GM12872 (cell line): ENCODE measurements around the gene AFAP1.

Experiments
- TF ChIP-seq, protein P1 (sequence below): IDR thresholded peaks from 3 replicates; pipeline ENCODE4 v1.5.1; 2011; ENCODE audit warnings: low read depth, mild to moderate bottlenecking, low read length, moderate library complexity; ENCODE audit not compliant: insufficient read depth

AFAP1 gene

GRCh38 chr4:7818399-7818911, 121.2 kb downstream of the AFAP1 start:
- TF ChIP-seq, protein P1, sequence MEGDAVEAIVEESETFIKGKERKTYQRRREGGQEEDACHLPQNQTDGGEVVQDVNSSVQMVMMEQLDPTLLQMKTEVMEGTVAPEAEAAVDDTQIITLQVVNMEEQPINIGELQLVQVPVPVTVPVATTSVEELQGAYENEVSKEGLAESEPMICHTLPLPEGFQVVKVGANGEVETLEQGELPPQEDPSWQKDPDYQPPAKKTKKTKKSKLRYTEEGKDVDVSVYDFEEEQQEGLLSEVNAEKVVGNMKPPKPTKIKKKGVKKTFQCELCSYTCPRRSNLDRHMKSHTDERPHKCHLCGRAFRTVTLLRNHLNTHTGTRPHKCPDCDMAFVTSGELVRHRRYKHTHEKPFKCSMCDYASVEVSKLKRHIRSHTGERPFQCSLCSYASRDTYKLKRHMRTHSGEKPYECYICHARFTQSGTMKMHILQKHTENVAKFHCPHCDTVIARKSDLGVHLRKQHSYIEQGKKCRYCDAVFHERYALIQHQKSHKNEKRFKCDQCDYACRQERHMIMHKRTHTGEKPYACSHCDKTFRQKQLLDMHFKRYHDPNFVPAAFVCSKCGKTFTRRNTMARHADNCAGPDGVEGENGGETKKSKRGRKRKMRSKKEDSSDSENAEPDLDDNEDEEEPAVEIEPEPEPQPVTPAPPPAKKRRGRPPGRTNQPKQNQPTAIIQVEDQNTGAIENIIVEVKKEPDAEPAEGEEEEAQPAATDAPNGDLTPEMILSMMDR = no peak

- TF ChIP-seq, protein P1 = no peak
Observed at GRCh38 chr4:7817877-7818398, 121.7 kb downstream of the AFAP1 start.

- TF ChIP-seq, protein P1 = no peak
Observed at GRCh38 chr4:7816771-7817170, 122.9 kb downstream of the AFAP1 start.

DNA sequence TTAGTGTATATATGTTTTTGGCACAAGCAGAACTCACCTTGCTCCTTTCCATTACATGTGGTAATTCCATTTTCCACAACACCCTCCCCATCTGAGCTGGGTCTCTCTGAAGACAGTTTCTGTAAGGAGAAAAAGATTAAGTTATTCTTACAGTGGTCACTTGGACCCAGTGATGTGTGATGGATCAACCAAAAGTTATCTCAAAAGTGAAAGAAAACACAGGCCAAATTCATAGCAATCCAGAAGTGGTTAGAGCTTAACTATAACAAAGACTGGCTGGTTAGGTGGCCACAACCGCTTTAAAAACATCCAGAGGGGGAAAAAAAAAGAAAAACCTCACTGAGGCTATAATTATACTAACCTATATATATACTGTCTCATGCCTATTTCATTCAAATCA, 123.7 kb downstream of the AFAP1 start:
- TF ChIP-seq, protein P1 = no peak

- TF ChIP-seq, protein P1 = no peak
Observed at GRCh38 chr4:7815562-7815961, 124.1 kb downstream of the AFAP1 start.

- TF ChIP-seq, protein P1 = no peak
Observed at GRCh38 chr4:7814451-7814850, 125.2 kb downstream of the AFAP1 start.

DNA sequence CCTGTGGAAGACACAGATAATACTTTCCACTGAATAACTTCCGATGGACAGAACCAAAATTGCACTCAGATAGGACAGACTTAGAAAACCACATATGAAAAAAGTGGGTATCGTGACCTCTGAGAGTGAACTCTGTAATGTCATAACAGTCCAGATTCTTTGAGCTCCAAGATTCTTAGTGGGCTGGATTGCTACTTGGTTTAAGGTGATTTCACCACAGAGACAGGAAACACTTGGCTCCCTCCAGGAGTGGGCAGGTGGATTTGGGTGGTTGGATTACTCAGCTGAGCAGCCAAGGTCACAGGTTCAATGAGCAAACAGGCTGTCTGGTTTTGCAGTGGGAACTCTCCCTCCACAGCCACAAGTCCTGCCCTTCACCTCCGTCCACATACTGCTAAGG, 126.0 kb downstream of the AFAP1 start:
- TF ChIP-seq, protein P1 = no peak

DNA sequence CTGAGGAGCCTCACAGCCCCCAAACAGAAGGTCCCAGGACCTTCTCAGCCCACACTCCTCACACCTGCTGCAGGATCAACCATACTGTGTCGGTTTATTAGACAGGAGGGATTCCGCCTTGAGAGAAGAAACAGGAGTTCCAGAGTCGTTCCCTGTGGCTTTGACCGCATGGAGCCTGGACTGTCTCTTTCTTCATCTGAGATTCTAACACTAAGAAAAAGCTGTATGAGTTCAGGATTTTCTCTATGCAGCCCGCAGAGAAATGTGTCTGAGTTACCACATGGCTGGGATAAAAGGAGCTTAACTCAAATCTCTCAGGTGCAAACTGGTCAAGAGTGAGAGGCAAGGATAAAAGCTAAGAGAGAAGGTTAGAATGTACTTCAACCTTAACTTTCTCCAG, 126.7 kb downstream of the AFAP1 start:
- TF ChIP-seq, protein P1 = no peak
